GM12874 (cell line): ENCODE measurements around the gene ZCCHC3.
A peak's percentile ranks its signal among the peaks of the same experiment; 100 is the strongest.

ENCODE experiments used
- CTCF ChIP-seq: IDR thresholded peaks from 2 replicates; pipeline ENCODE4 v1.5.1; 2011; ENCODE audit warnings: low read depth, mild to moderate bottlenecking, control low read depth, low read length, moderate library complexity; ENCODE audit not compliant: insufficient read depth

Gene ZCCHC3

GRCh38 chr20:297098-297924, at the start of gene ZCCHC3:
TSS of gene ZCCHC3 (plus strand) at chr20:297570. CDS start at chr20:297587, 17 bp downstream.
- peak; percentile 21; the same call in 1 of the 2 replicates for TF ChIP-seq CTCF

GRCh38 chr20:251354-251753, 46.0 kb upstream of the ZCCHC3 start:
- TF ChIP-seq CTCF, result no peak

GRCh38 chr20:252801-253200, 44.6 kb upstream of the ZCCHC3 start:
- TF ChIP-seq CTCF, result no peak

- TF ChIP-seq CTCF, result no peak
These were observed 40.0 kb upstream of the ZCCHC3 start, which contains the start of gene DEFB132 for GRCh38 chr20:257419-257818. TSS of gene DEFB132 (plus strand) at chr20:257724. CDS start at chr20:257779, 55 bp downstream.

- TF ChIP-seq CTCF, result no peak
These were observed 39.0 kb upstream of the ZCCHC3 start for GRCh38 chr20:258269-258858.

- peak; percentile 21; the same call in 1 of the 2 replicates for TF ChIP-seq CTCF
These were observed 38.4 kb upstream of the ZCCHC3 start for GRCh38 chr20:258963-259362.

GRCh38 chr20:259981-260380, 37.4 kb upstream of the ZCCHC3 start:
- no peak for TF ChIP-seq CTCF
